ENCODE results near the gene GNPDA1.

Gene GNPDA1

GRCh38 chr5:141982626-141983025 lies 30.2 kb downstream of the GNPDA1 start:
- no peak for TF ChIP-seq POLR2A (IDR thresholded peaks at IDR 0.05; ENCODE audit: low read depth, low read length)
- TF ChIP-seq TAF1 (IDR thresholded peaks at IDR 0.05; ENCODE audit: borderline replicate concordance, low read depth, low read length), result no peak
- TF ChIP-seq POLR2AphosphoS5 (IDR thresholded peaks at IDR 0.05; ENCODE audit: low read depth, low read length), result no peak
- no peak for FAIRE-seq

GRCh38 chr5:141978389-141978788 lies 34.4 kb downstream of the GNPDA1 start:
- FAIRE-seq (no peak), DNase-seq (ENCODE audit: insufficient read length) (no peak)
- TF ChIP-seq TAF1 (IDR thresholded peaks at IDR 0.05; ENCODE audit: borderline replicate concordance, low read depth, low read length) (no peak), POLR2A (IDR thresholded peaks at IDR 0.05; ENCODE audit: low read depth, low read length) (no peak), POLR2AphosphoS5 (IDR thresholded peaks at IDR 0.05; ENCODE audit: low read depth, low read length) (no peak)

More at GRCh38 chr5:141982626-141983025, 30.2 kb downstream of the GNPDA1 start:
- DNase-seq (ENCODE audit: insufficient read length), result no peak

GRCh38 chr5:141976176-141976575 lies 36.7 kb downstream of the GNPDA1 start:
- no peak for TF ChIP-seq POLR2AphosphoS5 (IDR thresholded peaks at IDR 0.05; ENCODE audit: low read depth, low read length)
- no peak for TF ChIP-seq POLR2A (IDR thresholded peaks at IDR 0.05; ENCODE audit: low read depth, low read length)
- no peak for TF ChIP-seq TAF1 (IDR thresholded peaks at IDR 0.05; ENCODE audit: borderline replicate concordance, low read depth, low read length)
- no peak for FAIRE-seq
- no peak for DNase-seq (ENCODE audit: insufficient read length)

GRCh38 chr5:141973871-141974595 lies 38.8 kb downstream of the GNPDA1 start:
- TF ChIP-seq TAF1 (IDR thresholded peaks at IDR 0.05; ENCODE audit: borderline replicate concordance, low read depth, low read length) (no peak), POLR2AphosphoS5 (IDR thresholded peaks at IDR 0.05; ENCODE audit: low read depth, low read length) (no peak), POLR2A (IDR thresholded peaks at IDR 0.05; ENCODE audit: low read depth, low read length) (no peak)
- no peak for DNase-seq (ENCODE audit: insufficient read length)
- no peak for FAIRE-seq

GRCh38 chr5:141969783-141970771 lies 42.8 kb downstream of the GNPDA1 start:
- DNase-seq (ENCODE audit: insufficient read length) (peak; percentile 44), FAIRE-seq (peak; percentile 93)
- TF ChIP-seq POLR2A (IDR thresholded peaks at IDR 0.05; ENCODE audit: low read depth, low read length), result no peak
- no peak for TF ChIP-seq POLR2AphosphoS5 (IDR thresholded peaks at IDR 0.05; ENCODE audit: low read depth, low read length)
- no peak for TF ChIP-seq TAF1 (IDR thresholded peaks at IDR 0.05; ENCODE audit: borderline replicate concordance, low read depth, low read length)

- DNase-seq (ENCODE audit: insufficient read length) (peak; percentile 83), FAIRE-seq (peak; percentile 93)
- TF ChIP-seq POLR2AphosphoS5 (IDR thresholded peaks at IDR 0.05; ENCODE audit: low read depth, low read length) (peak; percentile 74), TAF1 (IDR thresholded peaks at IDR 0.05; ENCODE audit: borderline replicate concordance, low read depth, low read length) (peak; percentile 51), POLR2A (IDR thresholded peaks at IDR 0.05; ENCODE audit: low read depth, low read length) (peak; percentile 92)
Observed at GRCh38 chr5:141968914-141969608, 43.8 kb downstream of the GNPDA1 start, which contains the start of gene RNF14. Gene RNF14 (plus strand): TSS chr5:141969105. CDS start chr5:141973589, 4,484 bp downstream.

GRCh38 chr5:141966963-141967333 lies 45.9 kb downstream of the GNPDA1 start:
- DNase-seq (ENCODE audit: insufficient read length) (no peak), FAIRE-seq (no peak)
- TF ChIP-seq TAF1 (IDR thresholded peaks at IDR 0.05; ENCODE audit: borderline replicate concordance, low read depth, low read length) (no peak), POLR2A (IDR thresholded peaks at IDR 0.05; ENCODE audit: low read depth, low read length) (no peak), POLR2AphosphoS5 (IDR thresholded peaks at IDR 0.05; ENCODE audit: low read depth, low read length) (no peak)

GRCh38 chr5:141966275-141966962 lies 46.4 kb downstream of the GNPDA1 start:
- DNase-seq (ENCODE audit: insufficient read length) (no peak), FAIRE-seq (no peak)
- TF ChIP-seq POLR2AphosphoS5 (IDR thresholded peaks at IDR 0.05; ENCODE audit: low read depth, low read length) (no peak), POLR2A (IDR thresholded peaks at IDR 0.05; ENCODE audit: low read depth, low read length) (no peak), TAF1 (IDR thresholded peaks at IDR 0.05; ENCODE audit: borderline replicate concordance, low read depth, low read length) (no peak)

- TF ChIP-seq TAF1 (IDR thresholded peaks at IDR 0.05; ENCODE audit: borderline replicate concordance, low read depth, low read length) (no peak), POLR2A (IDR thresholded peaks at IDR 0.05; ENCODE audit: low read depth, low read length) (no peak), POLR2AphosphoS5 (IDR thresholded peaks at IDR 0.05; ENCODE audit: low read depth, low read length) (no peak)
- DNase-seq (ENCODE audit: insufficient read length), result no peak
- no peak for FAIRE-seq
Observed at GRCh38 chr5:141965071-141965470, 47.8 kb downstream of the GNPDA1 start.

GRCh38 chr5:141963701-141964100 lies 49.1 kb downstream of the GNPDA1 start:
- DNase-seq (ENCODE audit: insufficient read length) (no peak), FAIRE-seq (no peak)
- TF ChIP-seq TAF1 (IDR thresholded peaks at IDR 0.05; ENCODE audit: borderline replicate concordance, low read depth, low read length) (no peak), POLR2AphosphoS5 (IDR thresholded peaks at IDR 0.05; ENCODE audit: low read depth, low read length) (no peak), POLR2A (IDR thresholded peaks at IDR 0.05; ENCODE audit: low read depth, low read length) (no peak)
